T-helper 1 cell (primary cell): ENCODE measurements around the gene SBK1.
"Not testable (repeated sequence)": the region's sequence is repeated elsewhere in the genome, so short reads cannot be mapped to it uniquely, and the experiment has no call there.

ENCODE experiments used
- DNase-seq, 5 donors: peaks; one replicate each; pipeline ENCODE4 v3.0.0-alpha.2; 2012 to 2020

SBK1 gene

GRCh38 chr16:28336940-28337710 lies 44.8 kb downstream of the SBK1 start:
- not testable (repeated sequence) for DNase-seq

- not testable (repeated sequence) for DNase-seq
Observed at GRCh38 chr16:28338230-28338629, 45.9 kb downstream of the SBK1 start.

GRCh38 chr16:28362600-28362999 lies 70.3 kb downstream of the SBK1 start:
- not testable (repeated sequence) for DNase-seq

- not testable (repeated sequence) for DNase-seq
Observed at GRCh38 chr16:28363408-28363807, 71.1 kb downstream of the SBK1 start, which contains the start of gene NPIPB6. TSS of gene NPIPB6 (minus strand) at chr16:28363508. CDS start at chr16:28362822, 686 bp downstream.

GRCh38 chr16:28364268-28365173 lies 72.2 kb downstream of the SBK1 start:
- not testable (repeated sequence) for DNase-seq

- peak in 1 of 5 donors; percentile 5 for DNase-seq
Observed at GRCh38 chr16:28367926-28368325, 75.6 kb downstream of the SBK1 start.
